HEK293 (cell line): Measurements from ENCODE around the gene SLC2A9.

Experiments
- CTCF ChIA-PET: fragments of 350-600 bp; formaldehyde crosslinking; extraction: SDS; loops from one replicate; lab custom pipeline; 2021; ENCODE audit warnings: antibody characterized with exemption; lab: Yijun Ruan, JAX
- POLR2A ChIA-PET: fragments of 300-600 bp; formaldehyde crosslinking; extraction: SDS; loops from one replicate; lab custom pipeline; 2020; ENCODE audit warnings: antibody characterized with exemption, inconsistent platforms; lab: Yijun Ruan, JAX
- H3K27ac ChIP-seq: fragments of 200-500 bp; sonication (Bioruptor generic); 2 replicates; pipeline ENCODE4 v1.5.1; 2014; ENCODE audit warnings: low read depth, low read length, control low read depth, inconsistent platforms; ENCODE audit errors: extremely low read depth
- H3K36me3 ChIP-seq, 2 experiments: fragments of 200-500 bp in 1 of 2; sonication (Bioruptor generic) in 1 of 2; 1 replicate in 1 of 2; 2 replicates in 1 of 2; pipeline ENCODE4 v1.5.1; 2014 to 2017; ENCODE audit warnings: inconsistent platforms in 2 of 2, low read length in 2 of 2; ENCODE audit not compliant: control insufficient read depth in 2 of 2, insufficient read depth in 1 of 2
- H3K4me1 ChIP-seq: fragments of 200-500 bp; sonication (Bioruptor generic); 2 replicates; pipeline ENCODE4 v1.5.1; 2014; ENCODE audit warnings: mild to moderate bottlenecking, low read length, inconsistent platforms; ENCODE audit not compliant: control insufficient read depth, insufficient read depth
- H3K4me3 ChIP-seq: 2 replicates; pipeline ENCODE4 v1.5.1; 2011; ENCODE audit warnings: low read depth, mild to moderate bottlenecking, control low read depth, low read length, moderate library complexity
- H3K9me3 ChIP-seq: fragments of 200-500 bp; sonication (Bioruptor generic); 2 replicates; pipeline ENCODE4 v1.5.1; 2014; ENCODE audit warnings: low read depth, low read length, inconsistent platforms; ENCODE audit not compliant: control insufficient read depth, insufficient read depth
- PRDM6 ChIP-seq: fragments of 450-650 bp; formaldehyde crosslinking; IDR thresholded peaks from 2 replicates; pipeline ENCODE4 v1.5.1; 2017; ENCODE audit warnings: missing biosample characterization, missing genetic modification characterization
- TRIM28 ChIP-seq: IDR thresholded peaks from 2 replicates; pipeline ENCODE4 v1.6.1; 2011; ENCODE audit warnings: low read length, control low read depth, borderline replicate concordance
- ZFHX2 ChIP-seq: fragments of 450-650 bp; formaldehyde crosslinking; conservative IDR thresholded peaks from 2 replicates; pipeline ENCODE4 v1.5.1; 2016; ENCODE audit warnings: missing biosample characterization, missing genetic modification characterization
- ZFP3 ChIP-seq: fragments of 450-650 bp; formaldehyde crosslinking; IDR thresholded peaks from 2 replicates; pipeline ENCODE4 v1.5.1; 2016; ENCODE audit warnings: low read depth, missing biosample characterization, missing genetic modification characterization
- ZNF202 ChIP-seq: fragments of 450-650 bp; formaldehyde crosslinking; IDR thresholded peaks from 2 replicates; pipeline ENCODE4 v1.5.1; 2016; ENCODE audit warnings: missing biosample characterization, missing genetic modification characterization, borderline replicate concordance
- ZNF239 ChIP-seq: fragments of 450-650 bp; formaldehyde crosslinking; IDR thresholded peaks from 2 replicates; pipeline ENCODE4 v1.5.1; 2016; ENCODE audit warnings: missing biosample characterization, missing genetic modification characterization
- ZNF350 ChIP-seq: fragments of 450-650 bp; formaldehyde crosslinking; IDR thresholded peaks from 2 replicates; pipeline ENCODE4 v1.5.0; 2017; ENCODE audit warnings: missing biosample characterization, mild to moderate bottlenecking, missing genetic modification characterization
- ZNF473 ChIP-seq: fragments of 450-650 bp; formaldehyde crosslinking; IDR thresholded peaks from 2 replicates; pipeline ENCODE4 v1.5.1; 2017; ENCODE audit warnings: missing biosample characterization, missing genetic modification characterization
- ZNF518A ChIP-seq: fragments of 450-650 bp; formaldehyde crosslinking; conservative IDR thresholded peaks from 2 replicates; pipeline ENCODE4 v1.5.1; 2016; ENCODE audit warnings: low read depth, missing biosample characterization, missing genetic modification characterization
- ZNF521 ChIP-seq: fragments of 450-650 bp; formaldehyde crosslinking; IDR thresholded peaks from 2 replicates; pipeline ENCODE4 v1.5.1; 2017; ENCODE audit warnings: missing biosample characterization, mild to moderate bottlenecking, missing genetic modification characterization
- ZNF544 ChIP-seq: fragments of 450-650 bp; formaldehyde crosslinking; IDR thresholded peaks from 2 replicates; pipeline ENCODE4 v1.5.0; 2017; ENCODE audit warnings: missing biosample characterization, missing genetic modification characterization
- ZNF623 ChIP-seq: fragments of 450-650 bp; formaldehyde crosslinking; IDR thresholded peaks from 2 replicates; pipeline ENCODE4 v1.5.1; 2016; ENCODE audit warnings: missing biosample characterization, missing genetic modification characterization
- ZNF707 ChIP-seq: fragments of 450-650 bp; formaldehyde crosslinking; IDR thresholded peaks from 2 replicates; pipeline ENCODE4 v1.5.1; 2016; ENCODE audit warnings: missing biosample characterization, missing genetic modification characterization
- ZNF768 ChIP-seq: fragments of 450-650 bp; formaldehyde crosslinking; IDR thresholded peaks from 2 replicates; pipeline ENCODE4 v1.5.1; 2018; ENCODE audit warnings: missing biosample characterization, mild to moderate bottlenecking, missing genetic modification characterization
- ZNF777 ChIP-seq: fragments of 450-650 bp; formaldehyde crosslinking; IDR thresholded peaks from 2 replicates; pipeline ENCODE4 v1.5.1; 2017; ENCODE audit warnings: missing biosample characterization, missing genetic modification characterization, borderline replicate concordance
- TF ChIP-seq, protein P1 (sequence below): fragments of 450-650 bp; formaldehyde crosslinking; IDR thresholded peaks from 2 replicates; pipeline ENCODE4 v1.5.1; 2016; ENCODE audit warnings: missing biosample characterization, missing genetic modification characterization
- TF ChIP-seq, protein P2 (sequence below): fragments of 450-650 bp; formaldehyde crosslinking; IDR thresholded peaks from 2 replicates; pipeline ENCODE4 v1.5.1; 2016; ENCODE audit warnings: missing biosample characterization, missing genetic modification characterization

SLC2A9 gene

DNA sequence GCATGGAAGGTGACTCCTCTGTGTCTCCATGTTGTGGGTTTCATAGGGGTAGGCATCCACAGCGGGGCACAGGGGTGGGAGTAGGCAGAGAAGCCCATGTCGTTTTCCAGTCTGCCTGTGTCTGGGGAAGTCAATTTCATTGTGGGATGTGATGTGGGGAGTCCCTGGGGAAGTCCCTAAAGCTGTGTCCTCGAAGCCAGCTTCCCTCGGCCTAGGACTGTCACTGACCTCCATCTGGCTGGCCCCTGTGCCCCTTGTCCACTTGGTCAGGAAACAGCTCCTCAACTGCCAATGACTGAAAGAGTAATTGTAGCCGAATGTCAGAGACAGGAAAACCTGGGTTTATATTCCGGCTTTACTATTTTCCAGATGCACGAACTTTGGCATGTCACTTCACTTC lies 130.2 kb downstream of the SLC2A9 start:
- POLR2A ChIA-PET: no interaction called here
- CTCF ChIA-PET: no interaction called here
- no peaks in the 10 kb centered on the region for H3K4me1 ChIP-seq
- no peak overlapping the region for H3K27ac ChIP-seq
- H3K36me3 ChIP-seq: no peaks in the 10 kb centered on the region
- no peak overlapping the region for H3K4me3 ChIP-seq
- no peak for TF ChIP-seq ZNF544
- TF ChIP-seq ZNF777: no peak
- TF ChIP-seq, protein P1, sequence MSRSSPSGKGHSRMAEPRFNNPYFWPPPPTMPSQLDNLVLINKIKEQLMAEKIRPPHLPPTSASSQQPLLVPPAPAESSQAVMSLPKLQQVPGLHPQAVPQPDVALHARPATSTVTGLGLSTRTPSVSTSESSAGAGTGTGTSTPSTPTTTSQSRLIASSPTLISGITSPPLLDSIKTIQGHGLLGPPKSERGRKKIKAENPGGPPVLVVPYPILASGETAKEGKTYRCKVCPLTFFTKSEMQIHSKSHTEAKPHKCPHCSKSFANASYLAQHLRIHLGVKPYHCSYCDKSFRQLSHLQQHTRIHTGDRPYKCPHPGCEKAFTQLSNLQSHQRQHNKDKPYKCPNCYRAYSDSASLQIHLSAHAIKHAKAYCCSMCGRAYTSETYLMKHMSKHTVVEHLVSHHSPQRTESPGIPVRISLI: no peak
- TF ChIP-seq ZFHX2 (tag by site-specific recombination): no peak
- TF ChIP-seq ZNF768 (tag by site-specific recombination): no peak
- TF ChIP-seq ZNF707 (tag by site-specific recombination): no peak
- TF ChIP-seq ZNF623 (tag by site-specific recombination): no peak
- no peak for TF ChIP-seq ZFP3 (tag by site-specific recombination)
- TF ChIP-seq PRDM6 (tag by site-specific recombination): no peak
- no peak for TF ChIP-seq ZNF473
- no peaks in the 10 kb centered on the region for H3K9me3 ChIP-seq

- Histone ChIP-seq H3K4me1 (no peaks in the 10 kb centered on the region), H3K36me3 (no peaks in the 10 kb centered on the region), H3K4me3 (no peak overlapping the region), H3K9me3 (no peaks in the 10 kb centered on the region), H3K27ac (no peak overlapping the region)
- TF ChIP-seq ZNF202 (no peak), ZNF239 (tag by site-specific recombination) (no peak), ZNF518A (tag by site-specific recombination) (no peak), TRIM28 (no peak), ZNF350 (tag by site-specific recombination) (no peak), ZNF521 (tag by site-specific recombination) (no peak)
- TF ChIP-seq, protein P2, sequence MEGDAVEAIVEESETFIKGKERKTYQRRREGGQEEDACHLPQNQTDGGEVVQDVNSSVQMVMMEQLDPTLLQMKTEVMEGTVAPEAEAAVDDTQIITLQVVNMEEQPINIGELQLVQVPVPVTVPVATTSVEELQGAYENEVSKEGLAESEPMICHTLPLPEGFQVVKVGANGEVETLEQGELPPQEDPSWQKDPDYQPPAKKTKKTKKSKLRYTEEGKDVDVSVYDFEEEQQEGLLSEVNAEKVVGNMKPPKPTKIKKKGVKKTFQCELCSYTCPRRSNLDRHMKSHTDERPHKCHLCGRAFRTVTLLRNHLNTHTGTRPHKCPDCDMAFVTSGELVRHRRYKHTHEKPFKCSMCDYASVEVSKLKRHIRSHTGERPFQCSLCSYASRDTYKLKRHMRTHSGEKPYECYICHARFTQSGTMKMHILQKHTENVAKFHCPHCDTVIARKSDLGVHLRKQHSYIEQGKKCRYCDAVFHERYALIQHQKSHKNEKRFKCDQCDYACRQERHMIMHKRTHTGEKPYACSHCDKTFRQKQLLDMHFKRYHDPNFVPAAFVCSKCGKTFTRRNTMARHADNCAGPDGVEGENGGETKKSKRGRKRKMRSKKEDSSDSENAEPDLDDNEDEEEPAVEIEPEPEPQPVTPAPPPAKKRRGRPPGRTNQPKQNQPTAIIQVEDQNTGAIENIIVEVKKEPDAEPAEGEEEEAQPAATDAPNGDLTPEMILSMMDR (tag by site-specific recombination): no peak
- CTCF ChIA-PET: interaction anchor here (0.7 kb wide), 1 partner anchor 273 kb away, joined by 3 read pairs; no protein-coding TSS in a partner anchor
- POLR2A ChIA-PET: no interaction called here
Measured at GRCh38 chr4:9889306-9889705, 132.0 kb downstream of the SLC2A9 start.
